AG08395 (cell line): Measurements from ENCODE around the gene UBE2J2.

ENCODE experiments used
- DNase-seq: peaks from one replicate; pipeline ENCODE4 v3.0.0; 2012; ENCODE audit warnings: mixed read lengths, low spot score

The UBE2J2 gene

DNA sequence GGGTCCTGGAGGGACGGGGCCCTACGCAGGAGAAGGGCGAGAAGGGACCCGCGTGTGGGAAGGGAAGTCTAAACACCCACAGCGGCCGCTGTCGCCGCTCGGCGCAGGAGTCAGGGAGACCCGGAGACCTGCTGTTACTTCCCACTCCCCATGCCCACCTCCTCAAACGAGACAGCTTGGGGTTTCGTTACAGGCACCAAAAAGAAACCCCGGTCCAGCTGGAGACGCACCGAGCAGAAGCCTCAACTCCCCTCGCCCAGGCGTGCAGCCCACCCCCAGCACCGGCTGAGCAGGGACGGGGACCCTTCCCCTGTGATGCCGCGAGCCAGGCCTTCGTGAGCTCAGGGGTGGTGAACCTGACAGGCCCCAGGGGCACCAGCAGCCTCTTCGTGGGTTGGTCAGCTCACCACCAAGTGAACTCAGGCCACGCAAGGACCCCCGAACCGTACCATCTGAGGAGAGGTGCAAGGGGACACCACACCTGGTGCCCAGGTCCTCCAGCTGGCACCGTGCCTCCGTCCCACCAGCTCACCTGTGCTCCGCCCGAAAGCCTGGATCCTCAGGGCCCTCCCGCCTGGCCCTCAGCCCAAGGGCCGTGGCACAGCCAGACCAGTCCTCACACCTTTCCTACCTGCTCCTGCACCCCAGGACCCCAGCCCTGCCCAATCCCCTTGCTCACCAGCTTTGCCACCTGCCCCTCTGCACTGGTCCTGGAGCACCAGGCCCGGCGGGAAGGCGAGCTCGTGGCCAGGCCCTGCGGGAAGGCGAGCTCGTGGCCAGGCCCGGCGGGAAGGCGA is 46.9 kb downstream of the UBE2J2 start:
- no peak for DNase-seq

DNA sequence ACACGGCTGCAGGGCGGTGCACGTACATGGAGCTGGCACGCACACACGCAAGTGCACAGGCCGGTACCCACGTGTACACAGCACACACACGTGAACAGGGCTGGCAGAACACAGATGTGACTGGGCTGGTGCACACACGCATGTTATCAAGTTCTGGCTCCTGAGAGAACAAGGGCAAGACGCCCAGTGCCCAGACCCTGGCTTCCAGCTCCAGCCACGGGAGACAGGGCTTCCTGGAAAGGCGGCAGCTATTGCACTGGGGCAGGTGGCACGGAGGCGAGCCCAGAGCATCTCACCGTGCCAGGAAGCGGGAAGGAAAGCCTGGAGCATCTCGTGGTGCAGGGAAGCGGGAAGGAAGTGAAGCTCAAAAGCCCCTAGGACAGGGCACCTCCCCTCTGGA is 47.7 kb downstream of the UBE2J2 start:
- DNase-seq, result no peak

- no peak for DNase-seq
Observed at GRCh38 chr1:1225238-1225845, 48.3 kb downstream of the UBE2J2 start.

DNA sequence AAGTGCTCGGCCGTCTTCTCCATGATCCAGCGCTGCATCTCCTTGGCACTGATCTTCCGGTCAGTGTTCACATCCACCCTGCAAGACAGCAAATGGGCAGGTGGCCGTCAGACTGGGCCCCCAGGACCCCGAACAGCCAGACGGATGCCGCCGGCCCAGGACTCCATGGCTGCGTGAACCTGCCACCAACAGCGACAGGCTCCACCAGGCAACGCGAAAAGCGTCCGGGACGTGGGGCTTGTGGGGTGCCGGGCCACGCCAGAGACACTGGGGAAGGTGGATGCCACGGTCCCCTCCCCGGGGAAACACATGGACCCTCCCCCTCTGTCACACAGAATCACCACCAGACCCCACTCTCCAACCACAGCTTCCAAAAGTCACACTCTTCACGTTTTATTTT is 49.8 kb downstream of the UBE2J2 start:
- no peak for DNase-seq

GRCh38 chr1:1223321-1223720 is 50.3 kb downstream of the UBE2J2 start:
- DNase-seq, result no peak

- no peak for DNase-seq
Observed at GRCh38 chr1:1222575-1223225, 51.0 kb downstream of the UBE2J2 start.

GRCh38 chr1:1221887-1222574 is 51.6 kb downstream of the UBE2J2 start:
- no peak for DNase-seq

DNA sequence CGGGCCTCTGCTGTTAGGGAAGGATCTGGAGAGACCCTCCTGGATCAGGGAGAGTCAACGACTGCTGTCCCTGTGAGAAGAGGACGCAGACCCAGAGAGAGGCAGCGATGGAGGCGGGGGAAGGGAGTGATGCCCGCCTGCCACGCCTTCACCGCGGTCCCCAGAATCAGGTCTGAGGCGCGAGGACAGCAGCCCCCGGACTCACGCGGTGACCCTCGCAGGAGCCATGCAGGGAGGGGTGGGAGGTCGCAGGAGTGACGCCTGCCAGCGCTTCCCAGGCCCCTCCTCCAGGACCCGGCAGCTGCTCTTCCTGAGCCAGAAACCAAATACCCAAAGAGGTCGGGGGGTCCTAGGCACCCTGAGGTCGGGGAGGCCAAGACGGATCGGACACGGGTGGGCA is 53.5 kb downstream of the UBE2J2 start:
- no peak for DNase-seq

DNA sequence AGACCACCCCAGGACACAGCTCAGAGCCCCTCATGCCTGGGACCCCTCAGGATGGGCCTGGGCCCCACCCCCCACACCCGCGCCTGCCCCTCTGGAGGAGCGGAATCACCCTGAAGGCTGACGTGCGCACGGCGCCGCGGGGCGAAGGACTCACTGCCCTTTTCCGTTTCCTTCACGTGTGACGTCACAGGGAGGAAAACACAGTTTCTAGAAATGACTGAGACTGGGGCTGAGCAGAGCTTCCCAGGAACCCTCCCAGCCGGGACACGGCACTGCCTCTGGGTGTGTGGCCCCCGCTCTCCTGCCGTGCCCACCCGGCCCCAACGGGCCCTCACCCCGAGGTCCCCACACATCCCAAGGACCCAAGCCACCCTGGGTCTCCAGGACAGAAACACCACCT is 54.3 kb downstream of the UBE2J2 start:
- DNase-seq, result no peak

DNA sequence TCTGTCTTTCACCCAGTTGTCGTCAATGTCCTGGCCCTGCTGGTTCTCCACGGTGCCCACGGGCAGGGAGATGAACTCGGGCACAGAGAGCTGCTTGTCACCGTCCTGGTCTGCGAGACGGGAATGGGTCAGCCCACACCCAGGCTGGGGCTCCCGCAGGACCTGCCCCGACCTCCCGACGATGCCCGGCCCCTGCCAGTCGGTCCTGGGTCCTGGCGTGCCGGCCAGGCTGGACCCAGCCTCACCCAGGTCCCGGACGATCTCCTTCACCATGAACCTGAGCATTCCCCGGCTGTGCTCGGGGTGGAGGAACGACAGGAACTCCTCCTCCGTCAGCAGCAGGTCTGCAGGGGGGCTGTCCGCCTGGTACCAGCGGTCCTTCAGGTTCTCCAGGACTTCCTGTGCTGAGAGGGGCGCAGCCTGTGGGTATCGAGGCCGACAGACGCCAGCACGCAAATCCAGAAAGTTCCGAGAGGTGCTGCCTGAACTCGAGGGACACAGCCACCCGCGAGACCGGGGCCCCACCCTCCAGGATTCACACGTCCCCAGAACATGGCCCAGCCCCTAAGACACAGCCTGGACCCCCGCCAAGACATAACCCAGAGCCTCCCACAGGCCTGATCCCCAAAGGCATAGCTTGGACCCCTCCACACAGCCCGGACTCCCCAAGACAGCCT is 55.0 kb downstream of the UBE2J2 start:
- DNase-seq, result no peak

DNA sequence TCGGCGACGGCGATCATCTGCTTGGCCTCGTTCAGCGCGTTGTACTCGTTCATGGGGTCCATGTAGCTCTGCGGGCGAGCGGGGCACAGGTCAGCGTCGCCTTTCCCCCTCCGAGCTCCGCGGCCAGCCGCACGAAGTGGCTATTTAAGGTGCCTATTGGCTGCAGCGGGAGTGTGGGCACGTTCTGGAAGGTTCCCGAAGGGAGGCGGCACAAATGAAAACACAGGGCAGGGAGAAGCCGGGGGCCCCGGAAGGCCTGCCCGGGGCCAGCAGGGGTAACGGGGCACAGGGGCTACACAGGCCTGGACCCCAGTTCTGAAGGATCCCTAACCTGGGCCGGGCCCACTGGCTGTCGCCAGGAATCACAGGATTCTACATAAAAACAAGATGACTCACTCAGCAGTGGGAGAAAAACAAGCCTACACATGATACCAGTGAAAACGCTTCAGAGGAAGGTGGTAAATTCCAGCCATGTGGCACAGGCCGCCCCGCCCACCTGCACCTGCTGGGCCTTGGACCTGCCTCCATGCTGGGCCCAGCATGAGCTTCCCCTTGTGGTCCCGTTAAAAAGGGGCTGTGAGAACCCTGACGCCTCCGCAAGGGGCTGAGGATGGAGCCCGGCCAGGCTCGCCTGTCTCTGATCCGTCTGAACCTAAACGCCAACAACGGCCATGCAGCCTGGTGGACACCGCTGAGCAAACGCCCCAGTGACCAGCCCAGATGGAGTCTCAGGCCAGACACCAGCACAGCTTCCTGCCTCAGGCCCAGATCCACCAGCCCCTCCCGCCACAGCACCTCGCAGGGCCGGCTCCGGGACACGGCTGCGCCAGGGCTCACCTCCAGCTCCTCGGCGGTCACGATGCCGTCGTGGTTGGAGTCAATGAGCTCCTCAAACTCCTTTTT is 55.8 kb downstream of the UBE2J2 start:
- DNase-seq, result no peak

GRCh38 chr1:1216770-1217620 is 56.7 kb downstream of the UBE2J2 start:
- no peak for DNase-seq

DNA sequence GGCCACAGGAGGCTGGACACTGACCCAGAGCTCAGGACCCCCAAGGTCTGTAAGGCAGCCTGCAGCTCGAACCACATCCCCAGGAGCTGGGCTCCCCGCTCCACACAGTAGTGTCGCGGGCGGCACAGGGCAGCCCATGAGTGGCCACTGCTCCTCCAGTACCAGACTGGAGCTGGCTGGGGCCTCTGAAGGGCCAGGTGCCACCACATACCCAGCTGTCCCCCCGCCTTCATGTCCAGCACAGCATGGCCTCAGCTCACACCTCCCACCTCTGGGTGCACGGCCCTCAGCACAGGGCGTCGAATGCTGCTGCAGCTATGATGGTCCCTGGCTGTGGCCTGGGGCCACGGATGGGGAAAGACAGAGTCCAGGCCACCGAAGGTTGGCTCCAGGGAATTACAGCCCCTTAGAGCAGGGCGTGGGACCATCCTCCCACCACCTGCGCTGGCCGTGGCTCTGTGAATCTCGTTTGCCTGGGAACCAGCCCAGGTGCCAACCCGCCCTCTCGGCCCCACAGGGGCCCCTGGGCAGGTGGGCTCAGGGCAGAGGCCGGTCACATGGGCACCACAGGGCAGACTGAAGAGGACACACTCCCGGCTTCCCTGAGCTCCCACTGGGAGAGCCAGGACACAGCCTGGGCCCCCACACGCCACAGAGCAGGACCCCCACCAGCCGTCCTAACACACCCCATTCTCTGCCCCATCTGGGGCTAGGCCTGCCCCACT is 57.6 kb downstream of the UBE2J2 start:
- DNase-seq, result no peak

GRCh38 chr1:1215080-1215676 is 58.5 kb downstream of the UBE2J2 start:
- no peak for DNase-seq

GRCh38 chr1:1213345-1214265 is 60.0 kb downstream of the UBE2J2 start, which contains the start of gene TNFRSF4:
Gene TNFRSF4, minus strand, starts transcription at chr1:1214153. Its CDS starts 26 bp downstream, at chr1:1214127.
- no peak for DNase-seq

DNA sequence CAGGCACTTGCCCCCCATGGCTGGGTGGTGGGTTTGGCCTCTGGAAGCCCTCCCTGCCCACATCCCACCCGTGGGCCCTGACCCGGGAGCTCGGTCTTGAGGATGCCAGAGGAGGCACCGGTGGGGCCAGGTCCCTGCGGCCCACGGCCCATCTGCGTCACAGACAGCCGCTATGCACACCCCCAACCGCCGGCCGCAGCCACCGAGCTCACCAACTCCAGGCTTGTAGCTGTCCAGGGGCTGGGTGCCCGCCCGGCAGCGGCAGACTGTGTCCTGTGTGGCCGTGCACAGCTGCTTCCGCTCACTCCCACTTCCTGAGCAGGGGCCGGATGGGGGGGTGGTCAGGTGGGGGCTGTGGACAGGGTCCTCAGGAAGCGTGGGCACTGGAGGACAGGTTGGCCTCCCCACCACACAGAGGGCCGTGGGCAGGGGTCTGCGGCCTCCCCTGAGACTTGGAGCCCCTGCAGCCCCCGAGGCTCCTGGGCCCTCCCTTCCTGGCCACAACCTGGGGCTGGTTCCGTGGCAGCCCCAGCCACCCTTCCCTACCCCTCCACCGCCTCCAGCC is 60.8 kb downstream of the UBE2J2 start:
- DNase-seq, result no peak
